GM12878 (cell line): Measurements from ENCODE around the gene POMC. TPM values are rescaled to one million over a fixed set of nuclear protein-coding genes. Genes with fewer than 3 reads are reported as not detected.

Experiments
- ATAC-seq: fragments of 200-7000 bp; cut with Tn5 transposase; 3 replicates; pipeline ENCODE4 v1.9.1; 2020; ENCODE audit warnings: mild to moderate bottlenecking, moderate library complexity
- BruUV-seq: library from RNA; stranded (reverse); fragments of 400-500 nt; replicated peaks from 2 replicates; lab custom pipeline; 2021; lab: Mats Ljungman, UMichigan
- CTCF ChIA-PET: fragments of 300-600 bp; sonication (Branson Sonifier 250); formaldehyde crosslinking; extraction: SDS; loops from one replicate; lab custom pipeline; 2021; ENCODE audit warnings: inconsistent platforms; lab: Yijun Ruan, JAX
- POLR2A ChIA-PET: fragments of 350-600 bp; formaldehyde crosslinking; extraction: SDS; loops from one replicate; lab custom pipeline; 2021; ENCODE audit warnings: inconsistent platforms; lab: Charles Lee
- RAD21 ChIA-PET: fragments of 300-600 bp; sonication (Branson Sonifier 250); formaldehyde crosslinking; loops from one replicate; lab custom pipeline; 2023; ENCODE audit warnings: antibody characterized with exemption; ENCODE audit not compliant: unreplicated experiment; lab: Charles Lee
- SMC1A ChIA-PET: fragments of 300-600 bp; sonication (Branson Sonifier 250); formaldehyde crosslinking; loops from one replicate; lab custom pipeline; 2023; ENCODE audit not compliant: unreplicated experiment, uncharacterized antibody; lab: Charles Lee
- DNase-seq: peaks from one replicate; pipeline ENCODE4 v3.0.0-alpha.2; 2011; ENCODE audit warnings: low read depth, low spot score
- FAIRE-seq: peaks from 3 replicates; lab custom pipeline; 2011; peaks lifted over from hg19 to GRCh38; lab: Jason Lieb, UNC
- H2AFZ ChIP-seq: 2 replicates; pipeline ENCODE4 v1.6.0; 2011; ENCODE audit warnings: low read depth, low read length, control low read depth; ENCODE audit not compliant: control insufficient read depth
- H3K27ac ChIP-seq: 2 replicates; pipeline ENCODE4 v1.5.1; 2011; ENCODE audit warnings: control low read depth; ENCODE audit not compliant: control insufficient read depth, insufficient read depth
- H3K27me3 ChIP-seq, 2 experiments: replicated peaks in 1 of 2; 2 replicates each; pipeline versions ENCODE4 v1.6.0 to v1.6.1; 2011; ENCODE audit warnings: low read length in 1 of 2; ENCODE audit not compliant: control insufficient read depth in 2 of 2, insufficient read depth in 2 of 2
- H3K36me3 ChIP-seq, 2 experiments: 2 replicates each; pipeline ENCODE4 v1.5.1; 2011; ENCODE audit warnings: low read length in 1 of 2; ENCODE audit not compliant: control insufficient read depth in 2 of 2, insufficient read depth in 2 of 2
- H3K4me1 ChIP-seq: 2 replicates; pipeline ENCODE4 v1.6.1; 2011; ENCODE audit warnings: mild to moderate bottlenecking, low read length, moderate library complexity, mixed read lengths; ENCODE audit not compliant: control insufficient read depth, insufficient read depth
- H3K4me2 ChIP-seq: 2 replicates; pipeline ENCODE4 v1.6.0; 2011; ENCODE audit warnings: control low read depth; ENCODE audit not compliant: control insufficient read depth, insufficient read depth
- H3K4me3 ChIP-seq: fragments of 200-600 bp; sonication (generic); 2 replicates; pipeline ENCODE4 v1.5.1; 2016
- H3K79me2 ChIP-seq: 2 replicates; pipeline ENCODE4 v1.6.0; 2011; ENCODE audit warnings: low read length; ENCODE audit not compliant: control insufficient read depth, insufficient read depth
- H3K9ac ChIP-seq: 2 replicates; pipeline ENCODE4 v1.8.0; 2011; ENCODE audit warnings: low read length, control low read depth, mixed read lengths; ENCODE audit not compliant: control insufficient read depth, insufficient read depth
- H3K9me3 ChIP-seq: replicated peaks from 3 replicates; pipeline ENCODE4 v1.5.1; 2011; ENCODE audit warnings: mild to moderate bottlenecking, low read length; ENCODE audit not compliant: control insufficient read depth, insufficient read depth
- H4K20me1 ChIP-seq: 2 replicates; pipeline ENCODE4 v1.6.0; 2011; ENCODE audit not compliant: control insufficient read depth, insufficient read depth
- CHD2 ChIP-seq: IDR thresholded peaks from 2 replicates; pipeline ENCODE4 v1.6.1; 2011; ENCODE audit warnings: low read depth, low read length, improper control_type of control experiment, borderline replicate concordance
- EZH2 ChIP-seq: IDR thresholded peaks from 2 replicates; pipeline ENCODE4 v1.6.1; 2012; ENCODE audit warnings: low read depth, mild to moderate bottlenecking, control low read depth, inconsistent platforms, low read length, borderline replicate concordance; ENCODE audit not compliant: control insufficient read depth
- FOXK2 ChIP-seq: fragments of 450-650 bp; IDR thresholded peaks from 2 replicates; pipeline ENCODE4 v1.6.1; 2017; ENCODE audit warnings: mild to moderate bottlenecking, moderate library complexity
- FOXM1 ChIP-seq: IDR thresholded peaks from 2 replicates; pipeline ENCODE4 v1.6.1; 2012; ENCODE audit warnings: low read depth, mild to moderate bottlenecking, inconsistent platforms, low read length, moderate library complexity
- KDM1A ChIP-seq: fragments of 200-600 bp; sonication (generic); IDR thresholded peaks from 2 replicates; pipeline ENCODE4 v1.6.1; 2016; ENCODE audit warnings: borderline replicate concordance
- KLF5 ChIP-seq: fragments of 450-650 bp; IDR thresholded peaks from 2 replicates; pipeline ENCODE4 v1.6.1; 2014; ENCODE audit warnings: mild to moderate bottlenecking; ENCODE audit not compliant: partially characterized antibody
- MAX ChIP-seq: IDR thresholded peaks from 2 replicates; pipeline ENCODE4 v1.6.1; 2012; ENCODE audit warnings: low read depth, low read length, improper control_type of control experiment
- PAX5 ChIP-seq: IDR thresholded peaks from 2 replicates; pipeline ENCODE4 v1.6.1; 2011; ENCODE audit warnings: low read depth, low read length, borderline replicate concordance
- POLR2AphosphoS5 ChIP-seq: IDR thresholded peaks from 2 replicates; pipeline ENCODE4 v1.6.1; 2011; ENCODE audit warnings: mild to moderate bottlenecking, low read length, inconsistent platforms
- RB1 ChIP-seq: fragments of 450-650 bp; formaldehyde crosslinking; IDR thresholded peaks from 2 replicates; pipeline ENCODE4 v1.6.1; 2017; ENCODE audit warnings: mild to moderate bottlenecking, borderline replicate concordance
- TBL1XR1 ChIP-seq: IDR thresholded peaks from 2 replicates; pipeline ENCODE4 v1.6.1; 2012; ENCODE audit warnings: low read depth, low read length, improper control_type of control experiment
- TCF7 ChIP-seq: IDR thresholded peaks from 2 replicates; pipeline ENCODE4 v1.6.1; 2014; ENCODE audit warnings: antibody characterized with exemption, borderline replicate concordance
- ZNF274 ChIP-seq: IDR thresholded peaks from one replicate; pipeline ENCODE4 v1.8.0; 2011; ENCODE audit not compliant: insufficient read length, insufficient read depth
- WGBS: methylation state at CpG from one replicate; pipeline ENCODE4 v1.1.6; 2016; ENCODE audit warnings: low lambda C conversion rate; ENCODE audit not compliant: insufficient replicate concordance, insufficient coverage; ENCODE audit errors: missing lambda C conversion rate; 5-methylcytosine and 5-hydroxymethylcytosine counted together
- in situ Hi-C: fragments of 300-500 bp; cut with MboI; formaldehyde crosslinking; loops from 9 replicates; pipeline ENCODE4 v1.14.3; 2018; ENCODE audit warnings: mixed read lengths
- intact Hi-C: fragments of 100-400 bp; cut with micrococcal nuclease; formaldehyde crosslinking; loops from one replicate; pipeline ENCODE4 v1.14.2; 2022; ENCODE audit not compliant: unreplicated experiment
- polyA plus RNA-seq, 11 experiments: library from polyadenylated mRNA; depleted of rRNA in 4 of 11; unstranded in 6 of 11; stranded (reverse) in 5 of 11; fragments of >200 nt; fragmentation: Nextera tagmentation in 4 of 11; fragmentation: Illumina TruSeq in 1 of 11; extraction: Ambion mirVana in 4 of 11; extraction: Trizol in 1 of 11; gene quantifications; 1 replicate in 1 of 11; 2 replicates in 10 of 11; pipeline versions ENCODE4 v1.2.1 to v1.2.3, GENCODE V29; 2011 to 2016; ENCODE audit warnings: inconsistent platforms in 2 of 11, missing spikeins in 2 of 11, low read depth in 1 of 11
- total RNA-seq, 4 experiments: library from RNA; depleted of rRNA in 3 of 4; stranded (reverse); fragments of >200 nt in 3 of 4; fragmentation: Illumina TruSeq in 1 of 4; extraction: Trizol in 1 of 4; gene quantifications; 2 replicates each; pipeline versions ENCODE4 v1.2.1 to v1.2.3, GENCODE V29; 2013 to 2021
- TF ChIP-seq, protein P1 (sequence below): fragments of 450-650 bp; IDR thresholded peaks from 2 replicates; pipeline ENCODE4 v1.6.1; 2016; ENCODE audit warnings: mild to moderate bottlenecking

POMC gene
- total and polyA plus RNA-seq, 10 of the 15 experiments (the other 5 are each of a cell fraction or from before 2014, with no cell fraction given), result 0.05 to 14.7 (median 6.8) TPM; not detected in 1

DNA sequence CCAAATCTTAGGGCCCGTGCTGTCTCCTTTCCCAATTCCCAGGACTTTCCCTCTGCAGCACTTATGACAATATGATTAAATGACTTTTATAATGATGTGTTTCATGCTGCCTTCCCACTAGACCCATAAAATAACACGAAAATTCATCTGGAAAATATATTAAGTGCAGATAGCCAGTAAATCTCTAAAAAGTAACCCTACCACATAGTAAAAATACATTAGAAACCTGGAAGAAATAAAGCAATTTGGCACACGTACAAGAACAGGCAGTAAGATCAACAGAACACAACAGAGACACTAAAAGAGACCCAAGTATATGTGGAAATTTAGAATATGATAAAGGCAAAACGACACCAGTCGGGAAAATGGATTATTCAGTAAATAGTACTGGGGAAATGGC, 30.2 kb upstream of the POMC start:
- ChIA-PET CTCF (no interaction called here), POLR2A (no interaction called here), RAD21 (no interaction called here), SMC1A (no interaction called here)
- Histone ChIP-seq H3K36me3 (no peaks in the 10 kb centered on the region), H3K27ac (no peak overlapping the region), H3K79me2 (no peaks in the 10 kb centered on the region), H3K9ac (no peak overlapping the region), H3K9me3 (no peaks in the 10 kb centered on the region), H3K4me1 (peaks cover 7% of the 10 kb centered on the region), H2AFZ (no peak overlapping the region), H3K4me3 (no peak overlapping the region), H4K20me1 (no peaks in the 10 kb centered on the region), H3K4me2 (no peak overlapping the region), H3K27me3 (no peaks in the 10 kb centered on the region)
- DNase-seq, result no peak
- no peak for ATAC-seq
- BruUV-seq, result no TSS peak
- intact Hi-C loops (no loop called here), in situ Hi-C loops (loop anchor here (5.0 kb wide), 1 partner anchor 221 kb away; no protein-coding TSS in a partner anchor)
- 63% methylated on average over 5 of the region's 5 CpGs for WGBS
- FAIRE-seq, result no peak
- TF ChIP-seq TBL1XR1 (no peak), RB1 (no peak), TCF7 (no peak), POLR2AphosphoS5 (no peak), FOXM1 (no peak), CHD2 (no peak), MAX (no peak), KDM1A (no peak), KLF5 (no peak), EZH2 (no peak), ZNF274 (no peak), FOXK2 (no peak), PAX5 (no peak)
- TF ChIP-seq, protein P1, sequence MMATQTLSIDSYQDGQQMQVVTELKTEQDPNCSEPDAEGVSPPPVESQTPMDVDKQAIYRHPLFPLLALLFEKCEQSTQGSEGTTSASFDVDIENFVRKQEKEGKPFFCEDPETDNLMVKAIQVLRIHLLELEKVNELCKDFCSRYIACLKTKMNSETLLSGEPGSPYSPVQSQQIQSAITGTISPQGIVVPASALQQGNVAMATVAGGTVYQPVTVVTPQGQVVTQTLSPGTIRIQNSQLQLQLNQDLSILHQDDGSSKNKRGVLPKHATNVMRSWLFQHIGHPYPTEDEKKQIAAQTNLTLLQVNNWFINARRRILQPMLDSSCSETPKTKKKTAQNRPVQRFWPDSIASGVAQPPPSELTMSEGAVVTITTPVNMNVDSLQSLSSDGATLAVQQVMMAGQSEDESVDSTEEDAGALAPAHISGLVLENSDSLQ, result no peak
